ENCODE results near the gene BBS4.

Gene BBS4

GRCh38 chr15:72766025-72766424, 80.0 kb downstream of the BBS4 start:
- DNase-seq: no peak

- DNase-seq: no peak
These were observed 80.8 kb downstream of the BBS4 start for GRCh38 chr15:72766780-72767179.

DNA sequence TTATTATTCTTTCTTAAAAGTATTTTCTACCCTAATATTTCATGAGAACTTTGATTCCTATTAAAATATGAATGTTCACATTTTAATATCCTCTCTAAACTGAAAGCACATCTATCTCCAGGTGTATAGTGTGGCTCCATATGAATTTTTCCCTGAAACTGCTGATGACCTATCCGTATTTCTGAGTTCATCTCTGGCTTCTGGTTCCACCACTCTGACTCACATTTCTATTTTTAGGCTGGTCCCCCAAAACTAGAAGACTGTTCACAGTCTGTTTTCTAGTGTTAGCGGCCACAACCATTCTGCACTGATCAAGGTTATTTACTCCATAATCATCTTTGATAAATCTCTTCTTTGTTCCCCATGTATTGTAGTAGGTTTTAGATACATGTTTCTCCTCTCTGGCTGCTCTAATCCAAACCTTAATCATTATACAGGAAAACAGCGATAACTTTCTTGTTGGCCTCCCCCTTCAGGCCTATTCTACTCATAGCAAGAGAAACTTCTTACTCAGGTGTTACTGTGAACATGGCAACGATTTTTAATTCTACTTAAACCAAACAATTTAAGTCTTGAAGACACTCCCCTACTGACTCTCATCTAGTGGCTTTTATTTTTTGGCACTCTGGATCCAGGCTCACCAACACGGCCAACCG, 84.8 kb downstream of the BBS4 start:
- DNase-seq: no peak

- DNase-seq: no peak
These were observed 85.3 kb downstream of the BBS4 start for GRCh38 chr15:72771329-72771725.

DNA sequence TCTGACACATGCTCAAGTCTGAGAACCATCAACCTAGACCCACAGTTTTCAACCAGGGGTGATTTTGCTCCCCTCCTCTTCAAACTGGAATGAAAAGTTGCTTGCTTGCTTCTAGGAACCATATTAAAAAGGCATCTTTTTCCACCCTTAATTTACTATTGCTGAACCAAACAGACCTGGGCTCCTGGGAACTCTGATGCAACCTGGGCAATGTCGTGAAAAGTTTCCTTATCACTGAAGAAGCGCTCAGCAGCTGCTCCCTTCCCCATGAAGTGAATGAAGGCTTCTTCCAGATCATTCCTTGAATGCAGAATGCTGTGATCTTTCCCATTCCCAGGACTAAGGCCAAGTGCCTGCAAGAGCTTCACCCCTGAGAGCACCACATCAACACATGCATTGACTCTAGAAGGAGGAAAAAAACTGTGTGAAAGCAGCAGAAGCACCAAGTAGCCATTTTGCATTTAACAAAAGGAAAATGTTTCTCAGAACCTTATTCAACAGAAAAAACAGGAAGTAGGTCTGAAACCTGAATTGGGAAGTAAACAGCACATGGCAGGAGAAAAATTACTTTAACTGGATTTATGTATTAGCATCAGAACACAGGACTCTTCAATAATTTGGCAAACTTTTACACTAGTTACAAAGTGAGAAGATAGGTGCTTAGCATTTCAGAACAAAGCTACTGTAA, 88.8 kb downstream of the BBS4 start:
- DNase-seq: peak; percentile 32

DNA sequence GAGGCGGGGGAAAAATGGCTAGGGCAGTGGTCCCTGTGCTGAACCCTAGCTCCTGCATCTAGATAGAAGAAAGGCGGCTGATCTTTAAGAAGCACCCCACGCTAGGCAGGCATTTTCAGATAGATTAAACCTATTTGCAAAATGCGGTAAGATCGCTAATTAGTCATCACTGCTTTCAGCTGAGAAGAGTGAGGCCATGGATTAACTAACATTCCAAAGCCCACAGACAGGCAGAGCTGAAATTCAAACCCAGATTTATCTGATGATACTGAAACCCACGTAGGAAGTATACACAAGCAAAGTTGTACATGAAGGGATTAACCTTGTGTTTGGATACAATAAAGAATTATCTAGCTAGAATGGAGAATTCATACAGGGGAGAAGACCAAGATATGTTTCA, 92.8 kb downstream of the BBS4 start:
- no peak for DNase-seq

- DNase-seq: no peak
These were observed 95.6 kb downstream of the BBS4 start for GRCh38 chr15:72781631-72782030.

DNA sequence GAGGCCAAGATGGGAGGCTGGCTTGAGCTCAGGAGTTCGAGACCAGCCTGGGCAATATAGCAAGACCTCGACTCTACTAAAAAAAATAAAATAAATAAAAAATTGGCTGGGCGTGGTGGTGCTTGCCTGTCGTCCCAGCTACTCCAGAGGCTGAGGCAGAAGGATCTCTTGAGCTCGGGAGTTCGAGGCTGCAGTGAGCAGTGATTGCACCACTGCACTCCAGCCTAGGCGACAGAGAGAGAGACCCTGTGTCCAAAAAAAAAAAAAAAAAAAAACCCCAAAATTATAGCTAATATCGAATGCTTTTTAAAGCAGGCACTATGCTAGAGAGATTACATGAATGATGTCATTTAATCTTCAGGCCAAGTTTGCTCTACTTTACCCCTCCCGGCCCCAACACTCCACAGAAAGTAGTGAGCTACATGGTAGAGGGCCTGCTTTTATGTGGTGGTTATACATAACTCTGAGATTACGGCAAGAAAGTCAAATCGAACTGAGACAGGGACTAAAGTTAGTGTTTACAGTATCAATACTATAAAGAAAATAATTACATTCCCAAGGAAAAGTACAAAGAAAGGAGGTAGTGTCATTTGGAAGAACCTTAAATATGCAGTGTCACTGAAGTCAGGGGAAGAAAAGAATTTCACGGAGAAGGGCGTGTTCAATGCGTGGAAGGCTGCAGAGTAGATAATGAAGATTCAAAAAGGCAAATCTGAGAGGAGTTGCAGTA, 96.4 kb downstream of the BBS4 start:
- peak; percentile 31 for DNase-seq

DNA sequence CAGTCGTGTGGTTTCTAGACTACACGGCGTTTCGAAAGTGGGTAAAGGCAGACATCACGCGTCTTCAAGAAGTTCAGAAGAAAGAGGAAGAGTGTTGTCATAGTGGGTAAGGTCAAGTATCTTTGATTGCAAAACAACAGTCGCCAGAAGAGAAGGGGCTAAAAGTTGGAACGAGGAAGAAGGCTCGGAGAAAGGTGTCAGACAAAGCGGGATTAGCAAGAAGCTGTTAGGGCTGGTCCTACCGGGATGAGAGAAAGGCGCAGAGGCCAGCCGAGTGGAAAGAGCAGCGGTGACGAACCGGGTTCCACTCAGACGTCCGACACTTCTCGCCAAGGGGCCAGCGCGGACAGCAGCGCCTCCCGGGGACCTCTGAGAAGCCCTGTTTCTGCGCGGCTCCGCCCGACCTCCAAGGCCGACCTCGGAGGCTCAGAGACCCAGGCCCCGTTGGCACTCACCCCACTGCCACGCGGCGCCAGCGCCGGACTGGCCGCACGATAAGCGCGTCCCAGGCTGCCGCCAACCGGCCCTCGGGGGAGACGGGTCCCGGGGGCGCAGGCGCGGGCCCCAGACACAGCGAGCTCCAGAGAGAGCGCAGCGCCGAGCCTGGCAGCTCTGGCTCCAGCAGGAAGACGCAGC, 97.1 kb downstream of the BBS4 start:
- peak; percentile 70 for DNase-seq

DNA sequence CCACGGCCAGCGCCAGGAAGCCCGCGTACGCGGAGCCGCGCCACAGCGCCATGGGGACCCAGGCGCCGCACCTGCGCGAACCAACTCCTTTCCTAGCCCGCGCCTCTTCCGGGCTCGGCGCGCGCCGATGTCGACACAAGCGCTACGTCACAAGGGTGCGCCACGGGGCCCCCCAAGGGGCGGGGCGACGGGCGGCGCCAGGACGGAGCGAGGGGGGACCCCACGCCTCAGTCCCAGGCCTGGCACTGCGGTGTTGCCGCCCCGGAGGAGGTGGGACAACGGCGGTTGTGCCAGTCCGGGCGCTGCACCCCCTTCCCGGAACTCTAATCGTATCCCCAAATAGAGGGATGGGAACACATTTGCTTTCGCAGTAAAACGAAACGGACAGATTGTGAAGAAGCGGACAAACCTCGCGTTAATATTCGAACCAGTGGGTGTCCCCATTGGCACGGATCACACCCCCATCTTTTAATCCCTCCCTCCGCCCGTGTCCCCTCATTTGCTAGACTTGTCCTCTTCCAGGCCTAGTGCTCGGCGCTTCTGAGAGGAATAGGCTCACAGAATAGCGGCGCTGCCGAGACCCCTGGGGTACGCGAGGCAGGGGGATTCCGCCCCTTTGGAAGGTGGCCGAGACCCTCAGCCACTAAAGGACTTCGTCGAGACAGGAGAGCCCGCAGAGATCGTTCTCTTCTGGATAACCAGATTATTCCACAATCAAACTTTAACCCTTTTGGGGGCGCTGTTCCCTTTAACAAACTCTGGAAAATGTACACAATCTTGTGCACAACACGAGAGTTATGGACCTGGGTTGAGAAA, 97.8 kb downstream of the BBS4 start, which contains the start of gene ADPGK:
TSS of gene ADPGK (minus strand) at position 119 of the 816 bp plus-strand sequence. CDS start at position 52, 67 bp downstream.
- peak; percentile 99 for DNase-seq

- DNase-seq: no peak
These were observed 98.5 kb downstream of the BBS4 start for GRCh38 chr15:72784456-72784876.

DNA sequence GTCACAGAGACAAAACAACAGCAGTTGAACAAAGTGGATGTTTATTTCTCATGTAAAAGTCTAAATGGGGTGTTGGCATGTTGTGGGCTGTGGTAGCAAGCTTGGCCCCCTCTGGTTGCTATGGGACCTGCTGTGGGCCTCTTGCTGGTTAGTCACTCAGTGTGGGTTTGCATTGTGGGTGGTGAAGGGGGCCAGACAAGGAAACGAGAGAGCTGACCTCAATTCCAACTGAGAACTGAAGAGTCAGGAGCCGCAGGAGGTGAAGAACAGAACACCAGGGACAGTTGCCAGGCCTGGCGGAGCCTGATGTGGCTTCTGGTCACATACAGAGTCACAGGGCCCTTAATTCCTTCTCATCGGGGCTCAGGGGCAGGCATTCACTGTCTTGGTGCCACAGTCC, 99.4 kb downstream of the BBS4 start:
- DNase-seq: no peak

DNA sequence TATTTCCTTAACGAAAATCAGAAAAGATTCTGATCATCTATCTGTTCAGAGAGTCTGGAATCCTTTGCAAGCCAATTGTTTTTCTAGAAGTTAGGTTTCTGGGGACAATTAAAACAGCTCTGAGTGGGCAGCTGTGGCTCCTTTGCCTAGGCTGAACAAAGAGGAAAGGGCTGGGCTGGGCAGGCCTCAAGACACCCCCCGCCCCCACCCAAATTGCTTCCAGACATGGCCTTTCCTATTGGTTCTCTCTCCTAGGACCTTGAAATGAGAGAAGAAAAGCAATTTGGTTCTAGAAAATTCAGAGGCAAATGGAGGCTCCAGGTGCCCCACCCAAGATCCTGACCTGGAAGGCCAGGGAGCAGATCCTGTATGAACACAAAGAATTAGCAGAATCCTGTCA, 99.8 kb downstream of the BBS4 start:
- DNase-seq: no peak

GRCh38 chr15:72786242-72786641, 100.2 kb downstream of the BBS4 start:
- DNase-seq: no peak

DNA sequence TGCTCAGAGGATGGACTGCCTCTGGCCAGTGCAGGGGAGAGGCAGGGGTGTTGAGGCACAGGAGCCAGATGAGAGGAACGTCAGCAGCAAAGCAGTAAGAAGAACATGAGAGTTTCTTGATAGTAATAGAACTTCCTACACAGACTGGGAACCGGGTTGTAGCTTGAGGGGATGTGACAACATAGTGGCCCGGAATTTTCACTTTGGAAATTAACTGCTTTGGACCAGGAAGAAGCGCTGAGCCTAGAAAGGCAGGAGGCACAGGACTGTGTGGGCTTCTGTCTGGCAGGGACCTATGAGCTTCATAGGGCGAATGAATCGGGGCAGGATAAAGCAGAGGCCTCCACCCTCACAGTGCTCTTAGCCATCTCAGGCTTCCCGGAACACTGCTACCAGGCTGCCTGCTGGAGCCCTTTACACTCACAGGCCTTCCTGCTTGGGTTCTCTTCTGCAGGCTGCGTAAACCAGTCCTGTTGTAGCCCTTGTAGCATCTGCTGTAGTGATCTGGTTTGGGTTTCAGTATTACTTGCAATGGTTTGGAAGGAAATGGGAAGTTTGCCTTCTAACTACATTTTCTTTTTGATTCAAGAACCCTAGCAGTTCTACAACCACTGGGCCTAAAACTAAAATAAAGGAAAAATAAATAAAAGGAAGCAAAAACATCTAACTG, 100.8 kb downstream of the BBS4 start:
- no peak for DNase-seq

GRCh38 chr15:72787526-72787925, 101.5 kb downstream of the BBS4 start:
- DNase-seq: no peak
